AG04450 (cell line): ENCODE data around the gene FCN1. TPM values are rescaled to one million over a fixed set of nuclear protein-coding genes. Genes with fewer than 3 reads are reported as not detected.

ENCODE experiments used
- CTCF ChIA-PET: fragments of 300-600, 350-600 bp; formaldehyde crosslinking; extraction: SDS; loops from one replicate; lab custom pipeline; 2022; ENCODE audit warnings: antibody characterized with exemption, inconsistent platforms; lab: Charles Lee
- POLR2A ChIA-PET: fragments of 350-600 bp; formaldehyde crosslinking; extraction: SDS; loops from one replicate; lab custom pipeline; 2021; ENCODE audit warnings: antibody characterized with exemption, inconsistent platforms; lab: Yijun Ruan, JAX
- DNase-seq: peaks from one replicate; pipeline ENCODE4 v3.0.0-alpha.2; 2011; ENCODE audit warnings: low read depth, low spot score
- H3K27ac ChIP-seq: one replicate; pipeline ENCODE4 v1.5.1; 2012; ENCODE audit warnings: low read depth, low read length, control low read depth
- H3K27me3 ChIP-seq: one replicate; pipeline ENCODE4 v1.6.0; 2012; ENCODE audit warnings: low read length; ENCODE audit not compliant: control insufficient read depth, insufficient read depth
- H3K4me3 ChIP-seq: 2 replicates; pipeline ENCODE4 v1.5.1; 2011; ENCODE audit warnings: mild to moderate bottlenecking, low read depth, low read length, control low read depth
- H3K9me3 ChIP-seq: 2 replicates; pipeline ENCODE4 v1.5.1; 2012; ENCODE audit warnings: low read length; ENCODE audit not compliant: control insufficient read depth, insufficient read depth
- polyA plus RNA-seq: library from polyadenylated mRNA; depleted of rRNA; stranded (reverse); fragments of >200 nt; gene quantifications from 2 replicates; pipeline ENCODE4 v1.2.3, GENCODE V29; 2011
- TF ChIP-seq, protein P1 (sequence below): IDR thresholded peaks from 2 replicates; pipeline ENCODE4 v1.5.1; 2011; ENCODE audit warnings: low read depth, low read length, control low read depth, inconsistent platforms

Gene FCN1
- polyA plus RNA-seq, 1 experiment = not detected

DNA sequence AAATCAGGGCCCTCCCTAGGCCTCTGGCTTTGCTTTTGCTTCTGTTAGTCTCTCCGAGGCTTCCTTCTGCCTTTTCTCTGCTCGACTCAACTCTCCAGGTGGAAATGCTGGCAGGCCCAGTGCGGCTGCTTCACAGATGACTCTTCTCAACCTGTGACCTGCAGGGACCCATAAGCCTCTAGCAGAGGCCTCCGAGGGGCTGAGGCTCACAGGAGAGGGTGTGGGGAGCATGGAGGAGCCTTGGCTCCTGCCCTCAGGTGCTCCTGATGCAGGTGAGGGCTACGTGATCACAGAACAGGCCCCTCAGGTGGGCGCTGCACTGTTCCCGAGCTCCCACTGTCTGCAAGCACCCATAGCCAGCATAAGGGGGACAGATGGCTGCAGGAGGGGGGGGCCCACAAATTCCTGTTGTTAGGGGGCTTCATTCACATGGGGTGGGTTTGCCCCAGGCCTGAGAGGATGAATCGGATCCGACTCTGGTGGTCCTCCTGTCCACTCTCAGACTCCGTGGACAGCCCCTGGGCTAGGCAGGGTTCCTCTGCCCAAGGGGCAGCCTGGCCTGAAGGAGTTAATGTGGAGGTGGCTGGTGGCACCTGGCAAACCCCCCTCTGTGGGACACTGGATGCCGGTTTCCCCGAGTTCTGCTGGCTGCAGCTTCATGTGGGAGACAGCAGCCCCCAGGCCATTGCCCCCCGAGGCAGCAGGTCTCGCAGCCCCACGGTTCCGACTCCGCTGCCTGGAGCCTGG is 48.0 kb downstream of the FCN1 start:
- Histone ChIP-seq H3K27ac (no peak overlapping the region), H3K9me3 (peaks cover 3% of the 10 kb centered on the region; the same call in 1 of the 2 replicates), H3K27me3 (peaks cover 20% of the 10 kb centered on the region), H3K4me3 (no peak overlapping the region)
- POLR2A ChIA-PET = no interaction called here
- CTCF ChIA-PET = no interaction called here
- no peak for DNase-seq
- TF ChIP-seq, protein P1, sequence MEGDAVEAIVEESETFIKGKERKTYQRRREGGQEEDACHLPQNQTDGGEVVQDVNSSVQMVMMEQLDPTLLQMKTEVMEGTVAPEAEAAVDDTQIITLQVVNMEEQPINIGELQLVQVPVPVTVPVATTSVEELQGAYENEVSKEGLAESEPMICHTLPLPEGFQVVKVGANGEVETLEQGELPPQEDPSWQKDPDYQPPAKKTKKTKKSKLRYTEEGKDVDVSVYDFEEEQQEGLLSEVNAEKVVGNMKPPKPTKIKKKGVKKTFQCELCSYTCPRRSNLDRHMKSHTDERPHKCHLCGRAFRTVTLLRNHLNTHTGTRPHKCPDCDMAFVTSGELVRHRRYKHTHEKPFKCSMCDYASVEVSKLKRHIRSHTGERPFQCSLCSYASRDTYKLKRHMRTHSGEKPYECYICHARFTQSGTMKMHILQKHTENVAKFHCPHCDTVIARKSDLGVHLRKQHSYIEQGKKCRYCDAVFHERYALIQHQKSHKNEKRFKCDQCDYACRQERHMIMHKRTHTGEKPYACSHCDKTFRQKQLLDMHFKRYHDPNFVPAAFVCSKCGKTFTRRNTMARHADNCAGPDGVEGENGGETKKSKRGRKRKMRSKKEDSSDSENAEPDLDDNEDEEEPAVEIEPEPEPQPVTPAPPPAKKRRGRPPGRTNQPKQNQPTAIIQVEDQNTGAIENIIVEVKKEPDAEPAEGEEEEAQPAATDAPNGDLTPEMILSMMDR = no peak

DNA sequence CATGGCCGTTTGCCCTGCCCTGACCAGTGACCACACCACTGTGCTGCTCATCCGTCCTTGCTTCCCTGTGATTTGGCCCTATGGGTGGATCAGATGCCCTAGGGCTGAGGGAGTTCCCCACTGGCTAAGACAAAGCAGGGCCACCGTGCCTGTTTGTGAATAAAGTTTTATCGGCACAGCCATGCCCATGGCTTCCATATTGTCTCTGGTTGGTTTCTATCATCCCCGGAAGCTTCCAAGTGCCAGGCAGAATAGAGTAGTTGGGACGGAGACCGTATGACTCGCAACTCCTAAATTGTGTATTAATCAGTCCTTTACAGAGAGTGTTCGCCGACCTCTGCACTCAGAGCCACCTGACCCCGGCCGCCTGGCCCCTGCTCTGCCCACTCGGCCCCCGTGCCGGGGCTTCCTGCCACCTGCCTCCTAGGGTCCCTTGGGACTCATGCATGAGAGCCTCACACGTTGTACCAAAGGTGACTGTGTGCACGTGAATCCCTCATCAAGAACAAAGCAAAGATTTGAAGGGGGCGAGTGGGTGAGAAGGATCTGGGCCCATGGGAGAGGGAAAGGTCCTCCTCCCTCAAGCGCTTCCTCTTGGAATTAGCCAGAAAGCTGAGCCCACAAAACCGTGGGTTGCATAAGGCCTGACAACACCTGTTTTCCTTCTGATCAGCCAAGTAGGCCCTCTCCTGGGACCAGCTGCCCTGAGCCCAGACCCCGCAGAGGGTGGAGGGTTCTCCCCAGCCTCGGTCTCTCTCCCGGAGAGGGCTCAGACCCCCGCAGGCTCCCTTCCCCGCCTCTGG is 48.8 kb downstream of the FCN1 start:
- no peak overlapping the region for H3K4me3 ChIP-seq
- peaks cover 20% of the 10 kb centered on the region for H3K27me3 ChIP-seq
- H3K27ac ChIP-seq = no peak overlapping the region
- H3K9me3 ChIP-seq = peaks cover 3% of the 10 kb centered on the region; the same call in 1 of the 2 replicates
- CTCF ChIA-PET = no interaction called here
- no peak for DNase-seq
- POLR2A ChIA-PET = no interaction called here
- TF ChIP-seq, protein P1 = no peak

DNA sequence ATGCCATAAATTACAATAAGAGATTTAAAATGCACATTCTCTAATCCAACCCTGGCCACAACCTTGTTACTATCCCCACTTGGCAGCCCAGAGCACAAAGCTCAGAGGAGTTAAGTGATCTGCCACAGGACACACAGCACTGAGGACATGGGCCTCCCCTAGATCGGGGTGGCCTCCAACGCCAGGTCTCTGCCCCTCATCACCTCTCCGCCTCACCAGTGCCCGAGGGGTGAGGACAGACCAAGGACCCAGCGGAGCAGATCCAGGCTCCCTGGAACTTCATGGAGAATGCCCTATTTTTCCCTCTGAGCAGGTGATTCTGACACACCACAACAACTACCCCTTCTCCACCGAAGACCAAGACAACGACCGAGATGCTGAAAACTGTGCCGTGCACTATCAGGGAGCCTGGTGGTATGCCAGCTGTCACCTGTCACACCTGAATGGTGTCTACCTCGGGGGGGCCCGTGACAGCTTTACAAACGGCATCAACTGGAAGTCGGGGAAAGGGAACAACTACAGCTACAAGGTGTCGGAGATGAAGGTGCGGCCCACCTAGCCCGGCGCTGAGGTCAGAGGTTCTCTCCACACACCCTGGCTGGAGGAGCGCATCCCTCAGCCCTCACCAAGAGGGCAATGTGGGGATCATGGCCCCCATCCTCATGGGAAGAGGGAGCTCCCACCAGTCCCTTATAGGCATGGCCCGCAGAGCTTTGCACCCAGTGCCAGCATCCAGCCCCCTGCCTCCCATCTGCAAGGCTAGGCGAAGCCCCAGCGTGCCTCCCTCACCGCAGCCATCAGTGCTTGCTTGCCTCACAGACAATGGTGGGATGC is 49.6 kb downstream of the FCN1 start:
- H3K4me3 ChIP-seq = no peak overlapping the region
- POLR2A ChIA-PET = no interaction called here
- no peak overlapping the region for H3K27ac ChIP-seq
- CTCF ChIA-PET = no interaction called here
- TF ChIP-seq, protein P1 = no peak
- H3K27me3 ChIP-seq = peaks cover 15% of the 10 kb centered on the region
- peaks cover 3% of the 10 kb centered on the region; the same call in 1 of the 2 replicates for H3K9me3 ChIP-seq
- no peak for DNase-seq

DNA sequence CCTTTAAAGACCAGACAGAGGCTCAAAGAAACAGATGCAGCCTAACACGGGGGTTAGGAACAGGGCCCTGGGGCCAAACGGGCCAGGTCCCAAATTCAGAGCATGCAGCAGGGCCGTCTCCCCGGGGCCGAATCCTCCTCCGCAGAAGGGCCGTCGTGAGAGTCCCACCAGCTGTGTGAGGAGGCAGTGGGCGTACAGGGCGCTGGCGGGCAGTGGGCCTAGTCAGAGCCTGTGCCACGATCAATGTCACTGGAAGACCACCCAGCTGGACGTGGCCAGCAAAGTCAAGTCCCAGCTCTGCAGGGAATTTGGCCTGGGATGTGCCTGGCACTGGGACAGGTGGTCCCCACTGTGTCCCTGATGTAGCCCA is 52.9 kb downstream of the FCN1 start:
- TF ChIP-seq, protein P1 = no peak
- Histone ChIP-seq H3K27ac (no peak overlapping the region), H3K9me3 (peaks cover 7% of the 10 kb centered on the region), H3K4me3 (no peak overlapping the region), H3K27me3 (peaks cover 4% of the 10 kb centered on the region)
- ChIA-PET CTCF (no interaction called here), POLR2A (no interaction called here)
- no peak for DNase-seq
